GM19468 (cell line): Measurements from ENCODE around the gene LY9.

ENCODE experiments used
- ATAC-seq: cut with Tn5 transposase; IDR thresholded peaks from one replicate; pipeline ENCODE4 v1.9.1; 2021; ENCODE audit warnings: mild to moderate bottlenecking, moderate library complexity, moderate number of reproducible peaks; ENCODE audit not compliant: unreplicated experiment; ENCODE audit errors: extremely low read depth

LY9 gene, protein sequence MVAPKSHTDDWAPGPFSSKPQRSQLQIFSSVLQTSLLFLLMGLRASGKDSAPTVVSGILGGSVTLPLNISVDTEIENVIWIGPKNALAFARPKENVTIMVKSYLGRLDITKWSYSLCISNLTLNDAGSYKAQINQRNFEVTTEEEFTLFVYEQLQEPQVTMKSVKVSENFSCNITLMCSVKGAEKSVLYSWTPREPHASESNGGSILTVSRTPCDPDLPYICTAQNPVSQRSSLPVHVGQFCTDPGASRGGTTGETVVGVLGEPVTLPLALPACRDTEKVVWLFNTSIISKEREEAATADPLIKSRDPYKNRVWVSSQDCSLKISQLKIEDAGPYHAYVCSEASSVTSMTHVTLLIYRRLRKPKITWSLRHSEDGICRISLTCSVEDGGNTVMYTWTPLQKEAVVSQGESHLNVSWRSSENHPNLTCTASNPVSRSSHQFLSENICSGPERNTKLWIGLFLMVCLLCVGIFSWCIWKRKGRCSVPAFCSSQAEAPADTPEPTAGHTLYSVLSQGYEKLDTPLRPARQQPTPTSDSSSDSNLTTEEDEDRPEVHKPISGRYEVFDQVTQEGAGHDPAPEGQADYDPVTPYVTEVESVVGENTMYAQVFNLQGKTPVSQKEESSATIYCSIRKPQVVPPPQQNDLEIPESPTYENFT

DNA sequence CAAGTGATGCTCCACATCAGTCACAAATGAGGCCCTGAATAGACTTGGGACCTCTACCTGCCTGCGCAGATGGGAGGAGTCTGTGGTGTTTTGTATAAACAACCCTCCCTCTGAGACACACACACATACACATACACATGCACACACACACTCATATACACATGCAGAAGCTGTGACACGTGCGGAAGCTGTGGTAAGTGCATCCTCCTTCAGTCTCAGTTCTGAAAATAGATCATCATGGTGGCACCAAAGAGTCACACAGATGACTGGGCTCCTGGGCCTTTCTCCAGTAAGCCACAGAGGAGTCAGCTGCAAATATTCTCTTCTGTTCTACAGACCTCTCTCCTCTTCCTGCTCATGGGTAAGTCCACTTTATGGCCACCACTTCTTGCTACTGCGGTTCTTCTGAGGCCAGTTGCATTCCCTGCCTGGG lies at the start of gene LY9:
Gene LY9 (plus strand): TSS at position 224 of the 433 bp plus-strand sequence. CDS start 14 bp downstream, at position 238.
- peak; percentile 63 for ATAC-seq

DNA sequence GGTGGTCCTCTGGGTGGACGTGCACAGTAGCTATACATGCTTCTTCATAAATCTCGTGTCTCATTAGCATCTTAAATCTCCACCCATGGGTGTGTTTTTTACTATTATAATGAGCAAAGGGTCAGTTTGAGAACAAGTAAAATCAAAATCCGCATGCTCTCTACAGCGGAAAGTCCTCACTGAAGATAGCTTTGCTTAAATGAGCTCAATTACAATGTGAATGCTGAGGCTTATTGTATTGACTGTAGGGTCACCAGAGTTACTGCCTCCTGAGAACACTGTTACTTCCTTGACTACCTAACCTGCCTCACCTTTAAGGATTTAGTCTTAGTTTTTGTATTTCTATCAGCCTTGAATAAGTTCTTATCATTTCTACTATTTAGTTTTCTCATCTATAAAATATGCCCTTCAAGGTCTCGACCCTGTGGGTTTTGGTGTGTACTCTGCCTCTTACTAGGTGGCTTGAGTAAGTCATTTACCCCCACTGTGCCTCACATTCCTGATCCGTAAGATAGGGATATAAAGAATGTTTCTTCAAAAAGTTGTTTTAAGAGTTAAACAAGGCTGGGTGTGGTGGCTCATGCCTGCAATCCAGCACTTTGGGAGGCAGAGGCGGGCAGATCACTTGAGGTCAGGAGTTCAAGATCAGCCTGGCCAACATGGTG lies 49.0 kb upstream of the LY9 start:
- ATAC-seq: no peak

DNA sequence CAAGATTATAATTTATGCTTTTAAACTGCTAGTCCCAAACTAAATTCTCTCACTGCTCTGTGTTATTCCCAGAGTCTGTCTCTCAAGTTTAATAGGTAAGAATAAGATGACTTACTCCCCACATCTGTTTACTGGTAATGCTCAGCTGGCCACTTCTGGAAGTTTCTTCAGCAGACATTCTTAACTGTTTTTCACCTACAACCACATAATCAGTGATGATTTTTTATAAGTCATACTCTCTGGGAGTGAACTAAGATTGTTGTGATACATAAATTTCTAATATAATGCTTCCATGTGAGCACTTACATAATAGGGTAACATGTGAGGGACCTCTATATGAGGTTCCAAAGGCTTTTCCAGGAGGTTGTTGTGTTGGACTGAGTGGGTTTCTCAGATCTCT lies 48.3 kb upstream of the LY9 start:
- ATAC-seq: no peak

DNA sequence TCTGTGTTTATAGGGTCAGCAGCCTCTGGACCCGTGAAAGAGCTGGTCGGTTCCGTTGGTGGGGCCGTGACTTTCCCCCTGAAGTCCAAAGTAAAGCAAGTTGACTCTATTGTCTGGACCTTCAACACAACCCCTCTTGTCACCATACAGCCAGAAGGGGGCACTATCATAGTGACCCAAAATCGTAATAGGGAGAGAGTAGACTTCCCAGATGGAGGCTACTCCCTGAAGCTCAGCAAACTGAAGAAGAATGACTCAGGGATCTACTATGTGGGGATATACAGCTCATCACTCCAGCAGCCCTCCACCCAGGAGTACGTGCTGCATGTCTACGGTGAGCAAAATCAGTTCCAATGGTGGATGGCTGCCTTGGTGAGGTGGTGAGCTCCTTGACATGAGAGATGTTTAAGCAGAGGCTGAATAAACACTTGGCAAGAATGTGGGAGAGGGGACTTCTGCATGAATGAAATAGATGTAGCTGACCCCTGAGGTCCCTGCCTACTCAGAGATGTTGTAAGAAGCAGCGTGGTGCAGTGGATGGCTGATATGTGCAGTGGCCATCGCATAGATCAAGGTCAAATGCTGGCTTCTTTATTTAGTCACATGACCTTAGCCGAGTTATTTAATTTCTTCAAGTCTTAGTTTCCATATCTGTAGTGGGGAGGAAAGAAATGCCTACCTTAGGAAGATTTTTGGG lies 47.6 kb upstream of the LY9 start:
- ATAC-seq: no peak

DNA sequence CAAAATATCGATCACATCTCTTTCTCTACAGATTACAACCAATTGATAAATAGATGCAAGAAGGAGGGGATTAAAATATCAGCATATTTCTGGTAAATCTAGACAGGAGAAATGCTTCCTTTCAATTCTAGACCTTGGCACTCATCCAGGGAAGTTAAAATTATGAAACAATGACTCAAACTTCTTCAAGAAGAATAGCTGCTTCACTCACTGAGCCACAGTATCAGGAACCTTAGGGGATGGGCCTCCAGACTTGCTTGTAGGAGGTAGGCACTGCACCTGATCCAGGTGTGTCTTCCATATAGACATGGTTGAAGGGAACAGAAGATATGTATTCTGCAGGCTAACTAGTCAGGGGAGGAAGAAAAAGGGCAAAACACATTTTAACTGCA lies 47.1 kb upstream of the LY9 start:
- no peak for ATAC-seq

DNA sequence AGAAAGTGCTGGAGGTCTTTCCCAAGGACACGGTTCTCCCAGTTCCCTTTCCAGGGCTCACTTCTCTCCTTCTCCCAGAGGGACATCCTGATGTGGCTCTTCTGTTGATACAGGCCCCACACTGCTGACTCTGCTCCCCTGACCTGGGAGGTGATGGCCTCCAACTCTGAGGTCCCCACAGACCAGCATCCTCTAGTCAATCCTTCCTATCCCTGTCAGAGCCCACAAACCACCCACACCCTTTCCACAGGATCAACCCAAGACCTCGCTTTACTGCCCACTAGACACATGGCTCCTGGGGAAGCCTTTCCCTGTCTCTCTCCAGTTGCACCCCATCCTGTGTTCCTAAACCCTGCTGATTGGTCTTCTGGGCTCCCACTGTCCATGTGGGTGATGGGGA lies 45.4 kb upstream of the LY9 start:
- no peak for ATAC-seq

DNA sequence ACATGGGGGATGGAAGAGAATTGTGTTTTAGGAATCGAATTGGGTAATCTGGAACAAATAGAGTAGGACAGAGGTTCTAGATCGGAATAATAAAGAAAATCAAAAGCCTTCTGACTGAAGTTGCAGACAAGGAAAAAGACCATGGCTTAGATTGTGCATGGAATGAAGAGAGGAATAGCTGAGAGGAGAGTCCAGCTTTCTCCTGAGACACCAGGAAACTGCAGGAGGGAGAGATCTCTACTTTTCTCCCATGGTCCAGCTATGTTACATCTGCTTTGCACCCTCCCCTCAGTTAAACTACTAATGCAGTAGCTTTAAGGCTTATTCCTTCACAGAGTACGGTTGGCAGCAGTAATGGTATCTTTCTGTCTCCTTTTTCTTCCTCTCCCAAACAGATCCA lies 43.6 kb upstream of the LY9 start:
- ATAC-seq: no peak

DNA sequence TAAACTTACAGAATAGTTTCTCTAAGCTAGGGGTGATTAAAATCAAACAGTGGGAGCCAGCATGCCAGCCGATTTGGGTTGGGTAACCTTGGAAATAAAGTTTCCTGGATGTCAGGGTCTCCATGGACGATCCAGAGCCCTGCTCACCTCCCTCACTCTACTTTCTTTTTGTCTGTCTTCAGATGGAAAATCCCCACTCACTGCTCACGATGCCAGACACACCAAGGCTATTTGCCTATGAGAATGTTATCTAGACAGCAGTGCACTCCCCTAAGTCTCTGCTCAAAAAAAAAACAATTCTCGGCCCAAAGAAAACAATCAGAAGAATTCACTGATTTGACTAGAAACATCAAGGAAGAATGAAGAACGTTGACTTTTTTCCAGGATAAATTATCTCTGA lies 43.0 kb upstream of the LY9 start:
- ATAC-seq: no peak

DNA sequence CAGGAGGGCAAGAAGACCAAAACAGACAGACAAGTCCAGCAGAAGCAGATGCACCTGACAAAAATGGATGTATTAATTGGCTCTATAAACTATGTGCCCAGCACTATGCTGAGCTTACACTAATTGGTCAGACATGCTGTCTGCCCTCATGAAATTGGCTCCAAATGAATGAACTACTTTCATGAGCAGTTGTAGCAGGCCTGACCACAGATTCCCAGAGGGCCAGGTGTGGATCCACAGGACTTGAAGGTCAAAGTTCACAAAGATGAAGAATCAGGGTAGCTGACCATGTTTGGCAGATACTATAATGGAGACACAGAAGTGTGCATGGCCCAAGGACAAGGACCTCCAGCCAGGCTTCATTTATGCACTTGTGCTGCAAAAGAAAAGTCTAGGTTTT lies 42.4 kb upstream of the LY9 start:
- ATAC-seq: no peak

DNA sequence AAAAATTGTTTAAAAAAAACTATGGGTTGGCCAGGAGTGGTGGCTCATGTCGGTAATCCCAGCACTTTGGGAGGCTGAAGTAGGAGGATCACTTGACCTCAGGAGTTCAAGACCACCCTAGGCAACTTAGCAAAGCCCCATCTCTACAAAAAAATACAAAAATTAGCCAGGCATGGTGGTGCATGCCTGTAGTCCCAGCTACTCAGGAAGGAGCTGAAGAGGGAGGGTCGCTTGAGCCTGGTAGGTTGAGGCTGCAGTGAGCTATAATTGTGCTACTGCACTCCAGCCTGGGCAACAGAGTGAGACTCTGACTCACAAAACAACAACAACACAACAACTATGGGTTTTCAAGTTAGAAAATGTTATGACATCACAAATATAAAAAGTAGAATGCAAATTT lies 40.5 kb upstream of the LY9 start:
- no peak for ATAC-seq

DNA sequence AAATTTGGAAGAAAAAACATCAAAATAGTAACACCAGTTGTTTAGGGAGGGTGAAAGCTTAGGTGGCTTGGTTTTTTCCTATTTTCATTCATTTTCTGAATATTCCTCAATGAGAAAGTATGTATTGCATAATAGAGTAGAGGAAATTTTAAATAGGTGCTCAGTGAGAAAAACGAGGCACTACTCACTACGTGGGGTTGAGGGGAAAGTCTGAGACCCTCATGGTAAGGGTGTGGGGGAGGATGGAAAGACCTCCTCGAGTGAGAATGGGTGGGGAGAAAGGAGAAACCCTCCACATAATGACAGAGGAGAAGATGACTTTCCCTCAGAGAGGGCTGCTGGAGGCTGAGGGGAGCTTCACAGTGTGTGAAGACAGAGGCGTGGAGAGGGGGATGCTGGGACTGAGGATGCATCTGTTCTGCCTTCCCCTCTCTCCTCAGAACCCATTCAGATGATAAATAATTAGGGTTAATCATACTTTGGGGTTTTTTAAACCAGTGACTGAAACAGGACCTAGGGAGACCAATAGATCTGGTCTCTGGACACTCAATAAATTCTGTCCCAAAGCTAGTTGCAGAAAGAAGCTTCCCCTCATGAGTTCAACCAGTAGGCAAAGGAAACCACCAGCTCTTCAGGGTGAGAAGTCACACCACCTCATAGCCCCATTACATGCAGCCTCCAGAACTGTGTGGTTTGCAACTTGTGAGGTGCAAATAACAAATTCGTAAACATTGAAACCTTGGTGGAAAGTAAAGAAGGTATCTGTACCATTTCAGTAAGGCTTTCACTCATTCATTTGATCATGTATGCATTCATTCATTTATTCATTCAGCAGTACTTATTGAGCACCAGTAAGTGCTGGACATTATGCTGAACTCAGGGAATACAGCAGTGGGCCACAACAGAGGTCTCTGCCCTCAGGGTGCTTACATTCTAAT lies 39.8 kb upstream of the LY9 start:
- ATAC-seq: no peak

DNA sequence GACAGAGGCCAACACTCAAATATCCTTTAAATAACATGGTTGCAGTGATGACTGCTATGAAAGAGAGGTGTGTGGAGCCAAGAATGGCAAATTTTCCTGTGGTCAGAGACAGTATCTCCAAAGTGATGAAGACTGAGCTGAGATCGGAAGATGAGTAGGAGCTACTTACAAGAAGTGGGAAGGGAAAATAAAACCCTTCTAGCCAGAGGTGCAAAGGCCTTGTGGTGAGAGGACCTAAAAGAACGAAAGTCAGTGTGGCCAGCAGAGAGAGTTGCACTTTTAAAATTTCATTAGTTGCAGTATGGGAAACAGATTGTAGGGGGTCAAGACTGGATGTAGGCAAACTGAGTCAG lies 39.1 kb upstream of the LY9 start:
- ATAC-seq: no peak

DNA sequence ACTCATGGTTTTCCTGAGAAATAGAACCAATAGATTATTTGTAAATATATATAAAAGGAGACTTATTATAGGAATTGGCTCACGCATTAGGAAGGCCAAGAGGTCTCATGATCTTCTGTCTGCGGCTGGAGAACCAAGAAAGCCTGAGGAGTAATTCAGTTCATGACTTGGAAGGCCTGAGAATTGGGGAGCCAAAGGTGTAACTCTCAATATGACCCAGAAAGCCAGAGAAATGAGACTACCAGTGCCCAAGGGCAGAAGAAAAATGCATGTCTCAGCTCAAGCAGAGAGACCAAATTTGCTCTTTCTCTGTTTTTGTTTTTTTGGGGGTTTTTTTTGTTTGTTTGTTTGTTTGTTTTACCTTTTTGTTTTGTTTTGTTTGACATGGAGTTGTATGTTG lies 37.5 kb upstream of the LY9 start:
- ATAC-seq: no peak

DNA sequence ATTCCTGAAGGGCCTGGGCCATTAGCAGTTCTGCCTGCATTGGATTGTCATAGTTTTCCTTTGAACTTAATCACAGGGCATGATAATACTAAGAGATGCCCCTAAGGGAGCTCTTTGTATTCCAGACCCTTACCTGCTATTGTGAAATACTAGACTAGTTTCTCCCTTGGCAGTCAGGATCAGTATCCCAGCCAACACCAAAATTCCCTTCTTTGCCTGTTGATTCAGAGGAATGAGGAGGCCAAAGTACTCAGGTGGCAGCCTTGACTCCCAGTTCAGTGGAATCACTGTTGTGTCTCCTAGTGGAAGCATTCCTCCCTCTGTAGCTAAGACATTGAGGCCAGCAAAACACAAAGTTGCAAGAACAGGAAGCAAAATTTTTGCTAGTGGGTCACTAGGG lies 36.2 kb upstream of the LY9 start:
- no peak for ATAC-seq

DNA sequence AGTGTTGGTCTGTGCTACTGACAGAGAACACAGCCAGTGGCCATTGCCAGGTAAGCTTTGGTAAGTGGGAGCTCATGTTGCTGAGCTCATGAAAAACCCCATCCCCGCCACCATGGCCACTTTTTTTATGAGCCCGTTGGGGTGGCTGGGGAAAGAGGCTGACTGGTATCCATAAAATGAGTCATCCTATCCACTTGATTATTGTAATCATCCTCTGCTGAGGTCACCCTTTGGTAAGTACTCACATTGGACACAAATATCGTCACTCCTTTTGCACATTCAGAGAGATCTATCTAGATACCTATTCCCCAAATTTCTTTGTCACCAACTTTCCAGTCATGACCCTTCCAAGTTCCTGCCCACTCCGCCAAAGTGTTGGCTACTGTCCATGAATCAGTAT lies 34.9 kb upstream of the LY9 start:
- ATAC-seq: no peak

DNA sequence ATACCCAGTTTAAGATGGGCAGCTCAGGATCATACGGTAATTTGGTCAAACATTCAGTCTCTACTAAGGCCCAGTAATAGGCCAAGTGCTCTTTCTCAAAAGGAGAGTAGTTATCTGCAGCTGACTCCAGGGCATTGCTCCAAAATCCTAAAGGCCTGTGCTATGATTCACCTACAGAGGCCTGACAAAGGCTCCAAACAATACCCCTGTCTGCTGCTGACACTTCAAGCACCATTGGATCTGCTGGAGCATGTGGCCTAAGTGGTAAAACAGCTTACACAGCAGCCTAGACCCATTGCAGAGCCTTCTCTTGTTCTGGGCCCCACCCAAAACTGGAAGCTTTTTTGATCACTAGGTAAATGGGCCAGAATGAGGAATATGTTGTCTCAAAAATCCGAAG lies 34.1 kb upstream of the LY9 start:
- no peak for ATAC-seq

DNA sequence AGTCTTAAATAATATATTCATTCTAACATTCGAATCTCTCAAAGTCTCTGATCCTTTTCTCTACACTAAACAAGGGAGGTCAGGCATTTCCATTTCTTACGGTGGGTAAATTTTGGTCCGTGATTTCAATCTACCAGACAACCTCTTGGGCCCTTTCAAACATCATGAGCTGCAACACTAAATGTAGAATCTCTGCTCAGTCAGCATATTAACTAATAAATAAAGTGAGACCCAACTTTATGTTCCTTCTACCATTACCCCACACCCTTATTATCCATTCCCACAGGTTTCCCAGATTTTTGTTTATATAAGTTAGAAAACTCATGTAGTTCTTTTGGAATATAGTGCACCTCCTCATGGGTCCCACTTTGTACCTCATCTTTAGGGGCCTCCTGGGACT lies 32.0 kb upstream of the LY9 start:
- no peak for ATAC-seq

DNA sequence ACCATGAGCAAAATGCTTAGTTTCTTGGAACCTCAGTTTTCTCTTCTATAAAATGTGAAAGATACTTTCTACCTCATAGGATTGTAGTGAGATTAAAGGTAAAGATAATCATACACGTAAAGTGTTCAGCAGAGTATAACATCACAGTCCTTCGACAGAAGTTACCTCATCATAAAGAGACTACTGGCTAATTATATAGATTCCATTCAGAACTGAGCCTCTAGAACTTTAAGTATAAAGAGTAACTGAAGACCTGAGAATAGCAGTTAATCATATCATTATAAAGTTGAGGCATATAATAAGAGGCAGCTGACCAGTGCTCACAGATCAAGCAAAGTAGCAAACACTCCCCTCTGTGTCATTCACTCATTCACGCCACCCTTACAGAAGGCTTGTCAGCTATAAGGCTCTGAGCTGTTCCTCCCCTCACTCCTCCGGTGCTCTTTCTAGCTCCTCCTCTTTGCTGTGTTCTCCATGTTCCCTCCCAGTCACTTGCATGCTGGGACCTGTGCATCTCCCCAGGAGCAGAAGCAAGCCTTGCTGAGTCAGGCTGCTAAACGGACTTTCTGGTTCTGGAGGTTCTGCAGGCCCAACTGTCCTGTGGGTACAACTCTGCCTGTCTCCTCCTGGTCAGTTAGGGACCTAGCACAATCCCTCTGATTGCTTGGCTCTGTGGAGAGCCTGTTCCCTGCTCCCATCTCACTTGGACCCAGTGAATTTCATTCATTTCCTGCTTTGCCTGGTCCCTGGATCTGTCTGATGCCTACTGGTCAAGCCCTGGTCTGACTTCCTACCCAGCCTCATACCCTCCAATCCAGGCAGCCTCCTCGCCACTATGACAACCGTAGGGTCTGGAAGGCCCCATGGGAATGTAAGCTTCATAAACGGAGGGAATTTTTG lies 28.3 kb upstream of the LY9 start:
- peak; percentile 33 for ATAC-seq

DNA sequence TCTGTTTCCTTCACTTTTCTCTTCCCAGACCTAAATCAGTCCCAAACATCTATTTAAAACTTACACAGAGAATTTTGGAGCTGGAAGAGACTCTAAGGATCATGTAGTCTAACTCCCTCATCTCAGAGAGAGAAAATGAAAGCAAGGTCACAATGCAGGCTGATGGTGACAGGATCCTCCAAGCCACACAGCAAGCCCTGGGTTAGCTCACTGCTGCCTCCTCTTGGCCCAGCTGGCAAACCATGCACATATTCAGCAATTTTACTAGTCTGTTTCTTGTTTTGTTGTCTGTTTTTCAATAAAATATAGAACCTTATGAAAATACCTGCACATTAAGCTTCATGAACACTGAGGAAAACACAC lies 27.7 kb upstream of the LY9 start:
- ATAC-seq: no peak
